HG03159 (cell line): ENCODE data around the gene SPINK7.
A peak's percentile ranks its signal among the peaks of the same experiment; 100 is the strongest.
"Not testable (repeated sequence)": the region's sequence is repeated elsewhere in the genome, so short reads cannot be mapped to it uniquely, and the experiment has no call there.

Experiments
- ATAC-seq: cut with Tn5 transposase; IDR thresholded peaks from one replicate; pipeline ENCODE4 v1.9.1; 2021; ENCODE audit warnings: mild to moderate bottlenecking, moderate library complexity; ENCODE audit not compliant: unreplicated experiment

SPINK7 gene

DNA sequence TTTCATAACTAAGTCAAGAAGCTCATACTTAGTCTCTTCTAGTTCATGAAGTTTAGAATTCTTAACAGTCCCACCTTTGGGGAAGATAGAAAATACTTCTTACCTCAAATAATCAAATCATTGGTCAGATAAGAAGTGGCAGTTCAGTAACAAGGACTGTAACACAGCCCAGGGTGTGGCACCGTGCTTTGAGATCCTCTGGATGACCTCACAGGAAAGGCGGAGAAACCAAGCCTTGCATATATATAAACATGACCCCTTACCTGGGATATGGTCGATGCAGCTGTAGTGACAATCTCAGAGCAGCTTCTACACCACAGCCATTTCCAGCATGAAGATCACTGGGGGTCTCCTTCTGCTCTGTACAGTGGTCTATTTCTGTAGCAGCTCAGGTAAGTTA, at the start of gene SPINK7:
Gene SPINK7 (plus strand): TSS at position 271 of the 400 bp plus-strand sequence. CDS start 61 bp downstream, at position 332.
- ATAC-seq = no peak

DNA sequence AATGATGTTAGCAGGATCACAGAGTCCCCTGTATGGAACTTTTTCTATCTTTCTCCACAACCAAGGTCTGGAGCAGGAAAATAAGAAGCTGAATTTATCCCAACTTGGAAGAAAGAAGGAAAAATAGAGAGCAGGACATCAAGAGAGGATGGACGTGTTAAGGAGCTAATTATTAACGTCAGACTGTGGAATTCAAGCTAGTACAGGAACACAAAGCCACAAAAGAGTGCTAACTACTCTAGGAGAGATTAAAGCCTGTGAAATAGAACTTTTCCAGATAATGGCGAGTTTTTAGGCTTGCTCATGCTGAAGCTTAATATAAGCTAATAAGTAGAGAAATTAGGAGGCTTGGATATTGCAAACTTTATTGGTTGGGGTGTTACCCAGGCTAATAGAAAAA, 44.3 kb upstream of the SPINK7 start:
- ATAC-seq = no peak

- ATAC-seq = no peak
These were observed 43.7 kb upstream of the SPINK7 start, which contains the start of gene SPINK13 for GRCh38 chr5:148268566-148268965. Gene SPINK13 (plus strand): TSS chr5:148268794. CDS start chr5:148270073, 1,279 bp downstream.

- not testable (repeated sequence) for ATAC-seq
These were observed 37.1 kb upstream of the SPINK7 start for GRCh38 chr5:148275129-148275528.

DNA sequence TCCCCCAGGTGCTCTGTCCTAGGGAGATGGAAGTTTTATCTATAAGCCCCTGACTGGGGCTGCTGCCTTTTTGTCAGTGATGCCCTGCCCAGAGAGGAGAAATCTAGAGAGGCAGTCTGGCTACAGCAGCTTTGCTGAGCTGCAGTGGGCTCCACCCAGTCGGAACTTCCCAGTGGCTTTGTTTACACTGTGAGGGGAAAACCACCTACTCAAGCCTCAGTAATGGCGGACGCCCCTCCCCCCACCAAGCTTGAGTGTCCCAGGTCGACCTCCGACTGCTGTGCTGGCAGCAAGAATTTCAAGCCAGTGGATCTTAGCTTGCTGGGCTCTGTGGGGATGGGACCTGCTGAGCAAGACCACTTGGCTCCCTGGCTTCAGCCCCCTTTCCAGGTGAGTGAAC, 31.3 kb upstream of the SPINK7 start:
- not testable (repeated sequence) for ATAC-seq

GRCh38 chr5:148281336-148281735, 30.9 kb upstream of the SPINK7 start:
- ATAC-seq = not testable (repeated sequence)

DNA sequence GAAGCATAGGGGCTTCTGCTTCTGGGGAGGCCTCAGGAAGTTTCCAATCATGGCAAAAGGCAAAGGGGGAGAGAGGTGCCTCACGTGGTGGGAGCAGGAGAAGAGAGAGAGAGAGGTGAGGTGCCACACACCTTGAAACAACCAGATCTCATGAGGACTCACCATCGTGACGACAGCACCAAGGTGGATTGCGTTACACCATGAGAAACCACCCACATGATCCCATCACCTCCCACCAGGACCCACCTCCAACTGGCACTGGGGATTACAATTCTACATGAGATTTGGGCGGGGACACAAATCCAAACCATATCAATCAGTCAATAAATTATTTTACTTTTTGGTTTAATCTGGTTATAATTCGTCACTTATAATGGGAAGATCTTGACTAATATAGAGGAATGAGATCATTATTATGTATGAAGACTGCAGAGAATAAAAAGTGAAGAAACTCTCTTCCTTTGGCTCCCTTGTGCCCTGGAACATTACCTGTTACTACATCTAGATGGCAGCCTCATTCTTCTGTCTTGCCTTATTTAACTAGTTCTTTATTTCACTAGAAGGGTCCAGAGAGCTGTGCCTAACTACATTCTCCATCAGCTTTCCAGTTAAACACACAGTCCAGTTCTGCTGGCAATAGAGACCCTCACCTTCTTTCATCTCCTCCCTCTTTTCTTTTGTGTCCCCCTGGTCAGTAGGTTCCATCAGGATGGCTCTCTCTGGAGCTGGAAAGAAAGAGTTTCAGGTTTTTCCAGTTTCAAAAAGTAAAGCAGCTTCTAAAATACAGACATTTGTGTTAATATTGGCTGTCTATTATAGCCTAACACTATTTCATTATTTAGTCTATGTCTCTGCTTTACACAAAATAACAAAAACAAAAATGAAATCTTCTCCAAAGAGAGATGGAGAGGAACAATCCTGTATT, 21.7 kb upstream of the SPINK7 start:
- peak; percentile 68 for ATAC-seq

DNA sequence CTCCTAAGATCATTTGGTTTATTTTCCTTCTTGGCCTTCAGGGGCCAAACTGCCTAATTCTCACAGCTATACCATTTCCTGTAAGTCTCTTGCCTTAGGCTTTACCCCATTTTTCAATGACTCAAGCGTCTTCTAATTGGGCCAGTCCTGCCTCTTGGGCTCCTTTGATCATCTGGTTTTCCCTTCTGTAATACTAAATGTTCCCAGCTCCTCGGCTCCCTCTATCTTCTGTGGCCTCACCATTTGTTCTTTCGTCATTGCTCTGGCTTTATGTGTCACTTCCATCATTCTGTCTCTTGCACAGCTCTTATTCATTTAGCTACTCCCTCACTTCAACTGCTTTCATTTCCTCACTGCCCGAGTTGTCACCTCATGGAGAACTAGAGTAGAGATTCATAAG, 14.5 kb upstream of the SPINK7 start:
- no peak for ATAC-seq

DNA sequence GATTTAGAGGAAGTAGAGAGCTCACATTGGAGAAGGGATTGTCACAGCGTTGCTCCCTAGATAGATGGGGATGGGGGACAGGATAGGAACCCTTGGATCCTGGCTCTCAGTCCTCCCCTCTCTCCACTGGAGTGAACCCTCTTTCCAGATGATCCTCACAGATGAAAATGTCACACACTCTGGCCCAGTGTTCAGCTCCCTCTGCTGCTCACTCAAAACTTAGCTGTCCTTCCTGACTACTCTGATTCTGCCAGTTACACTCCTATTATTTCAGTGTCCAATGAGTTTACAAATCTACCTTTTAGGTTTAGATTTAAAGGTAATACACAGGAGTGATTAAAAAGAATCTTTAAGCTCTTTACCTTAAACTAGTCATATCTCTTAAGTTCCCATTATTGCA, 5.8 kb upstream of the SPINK7 start:
- no peak for ATAC-seq

DNA sequence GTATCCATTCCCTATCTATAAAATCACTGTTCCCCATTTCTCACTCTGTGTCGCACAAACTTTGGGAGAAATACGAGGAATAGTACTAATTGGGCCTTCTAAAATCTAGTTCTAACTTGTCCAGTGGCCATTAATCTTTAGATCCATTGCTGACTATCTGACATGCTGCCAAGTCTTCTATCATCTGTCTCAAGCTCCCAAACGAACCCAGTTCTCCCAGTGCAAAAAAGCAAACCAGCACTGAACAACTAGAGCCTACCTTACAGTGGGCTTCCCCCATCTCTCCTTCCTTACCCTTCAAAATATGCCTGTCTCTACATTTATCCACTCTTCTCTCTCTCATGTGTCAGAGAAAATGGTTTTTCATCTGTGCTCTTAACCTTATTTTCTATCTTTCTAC, 3.2 kb upstream of the SPINK7 start:
- no peak for ATAC-seq

- no peak for ATAC-seq
These were observed 2.5 kb upstream of the SPINK7 start for GRCh38 chr5:148309746-148310145.

- ATAC-seq = no peak
These were observed 739 bp upstream of the SPINK7 start for GRCh38 chr5:148311484-148311883.

GRCh38 chr5:148314187-148314586, 2.0 kb downstream of the SPINK7 start:
- ATAC-seq = no peak

GRCh38 chr5:148314731-148315130, 2.5 kb downstream of the SPINK7 start:
- no peak for ATAC-seq

- ATAC-seq = not testable (repeated sequence)
These were observed 8.1 kb downstream of the SPINK7 start for GRCh38 chr5:148320011-148320963.

DNA sequence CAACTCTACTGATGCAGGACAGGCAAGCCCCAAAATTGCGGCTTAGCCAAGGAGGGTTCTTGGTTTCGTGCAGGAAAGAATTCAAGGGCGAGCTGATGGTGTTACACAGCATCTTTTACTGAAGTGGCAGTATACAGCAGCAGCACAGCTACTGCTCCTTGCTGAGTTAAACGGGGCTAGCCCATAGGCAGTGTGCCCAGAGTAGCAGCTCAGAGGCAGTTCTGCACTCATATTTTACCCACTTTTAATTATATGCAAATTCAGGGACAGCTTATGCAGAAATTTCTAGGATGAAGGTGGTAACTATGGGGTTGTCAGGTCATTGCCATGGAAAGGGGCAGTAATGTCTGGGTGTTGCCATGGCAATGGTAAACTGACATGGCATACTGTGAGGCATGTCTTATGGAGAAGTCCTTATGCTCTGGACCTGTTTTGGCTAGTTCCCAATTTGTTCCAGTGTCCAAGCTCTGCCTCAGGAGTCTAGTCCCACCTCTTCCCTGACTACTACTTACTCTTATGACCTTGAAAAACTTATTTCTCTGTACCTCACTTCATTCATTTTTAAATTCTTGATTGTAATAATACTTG, 21.1 kb downstream of the SPINK7 start:
- ATAC-seq = no peak

GRCh38 chr5:148335259-148335658, 23.0 kb downstream of the SPINK7 start, which contains the start of gene SPINK9:
Gene SPINK9 (plus strand): TSS chr5:148335559. CDS start chr5:148335614, 55 bp downstream.
- ATAC-seq = no peak

- peak; percentile 84 for ATAC-seq
These were observed 24.6 kb downstream of the SPINK7 start for GRCh38 chr5:148336704-148337435.

GRCh38 chr5:148342371-148343045, 30.3 kb downstream of the SPINK7 start:
- ATAC-seq = no peak

- ATAC-seq = no peak
These were observed 30.8 kb downstream of the SPINK7 start for GRCh38 chr5:148343046-148343407.
